ENCODE measurements around the gene NLRC5. TPM values are rescaled to one million over a fixed set of nuclear protein-coding genes. Genes with fewer than 3 reads are reported as not detected.

NLRC5 gene
- total RNA-seq, 4 donors from 2014 or later: 20.6 to 189 (median 43.2) TPM

DNA sequence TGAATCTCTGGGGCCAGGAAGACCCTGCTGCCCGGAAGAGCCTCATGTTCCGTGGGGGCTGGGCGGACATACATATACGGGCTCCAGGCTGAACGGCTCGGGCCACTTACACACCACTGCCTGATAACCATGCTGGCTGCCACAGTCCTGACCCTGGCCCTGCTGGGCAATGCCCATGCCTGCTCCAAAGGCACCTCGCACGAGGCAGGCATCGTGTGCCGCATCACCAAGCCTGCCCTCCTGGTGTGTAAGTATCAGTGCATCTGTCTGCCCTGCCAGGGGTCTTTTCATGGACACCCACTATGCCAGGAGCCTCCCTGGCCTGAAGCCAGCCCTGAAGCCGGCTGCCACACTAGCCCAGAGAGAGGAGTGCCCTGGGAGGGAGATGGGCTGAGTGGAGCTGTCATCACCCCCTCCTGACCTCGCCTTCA, 27.5 kb upstream of the NLRC5 start, which contains the start of gene CETP:
CETP (plus strand) TSS at position 100 of the 431 bp plus-strand sequence; CDS start at position 130, 30 bp downstream.
- no peak for TF ChIP-seq CTCF (IDR thresholded peaks at IDR 0.05)
- ATAC-seq (ENCODE audit: low FRiP score) (no peak), DNase-seq (ENCODE audit: low spot score) (no peak)

GRCh38 chr16:56964243-56965148, 24.9 kb upstream of the NLRC5 start:
- DNase-seq (ENCODE audit: low spot score) (peak; percentile 95), ATAC-seq (ENCODE audit: low FRiP score) (peak; percentile 33)
- peak in 2 of 3 donors; percentile 56 to 85 for TF ChIP-seq CTCF (IDR thresholded peaks at IDR 0.05)

DNA sequence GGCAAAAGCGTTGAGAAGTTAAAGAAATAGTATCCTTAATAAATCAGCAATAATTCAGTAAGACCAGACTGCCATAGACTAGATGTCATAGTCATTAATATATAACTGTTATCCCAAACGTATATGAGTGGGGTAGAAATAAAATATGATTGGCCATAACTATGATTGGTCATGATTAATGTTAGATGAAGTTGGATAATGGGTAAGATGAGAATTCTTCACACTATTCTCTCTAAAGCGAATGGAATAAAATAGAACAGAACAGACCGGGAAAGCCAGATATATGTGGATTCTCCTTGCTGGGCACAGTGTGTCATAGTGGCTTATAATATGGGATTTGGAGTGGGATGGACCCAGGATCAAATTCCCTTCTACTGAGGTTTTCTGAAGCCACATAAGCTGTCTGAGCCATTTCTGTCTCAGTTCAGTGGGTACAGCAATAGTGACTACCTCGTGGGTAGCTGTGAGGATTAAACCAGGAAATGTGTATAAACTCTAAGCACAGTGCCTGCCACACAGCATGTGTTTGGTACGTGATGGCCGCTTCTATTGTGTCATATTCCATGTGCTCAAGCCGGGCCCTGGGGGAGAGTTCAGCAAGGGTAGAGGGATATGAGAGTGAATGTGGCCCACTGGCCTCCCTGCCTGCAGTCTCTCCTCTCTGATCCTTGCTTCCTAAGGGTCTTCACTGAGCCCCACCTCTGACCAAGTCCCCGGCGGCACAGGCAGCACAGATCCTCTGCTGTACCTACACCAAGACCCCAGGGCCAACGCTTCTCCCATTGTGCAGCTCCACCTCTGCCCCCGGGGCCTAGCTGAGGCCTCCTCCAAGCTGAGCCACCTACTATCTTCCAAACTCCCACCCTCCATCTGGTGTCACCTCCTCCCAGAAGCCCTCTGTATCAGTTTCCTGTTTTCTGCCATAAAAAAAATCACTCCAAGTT, 23.9 kb upstream of the NLRC5 start:
- DNase-seq (ENCODE audit: low spot score) (no peak), ATAC-seq (ENCODE audit: low FRiP score) (no peak)
- TF ChIP-seq CTCF (IDR thresholded peaks at IDR 0.05): no peak

- no peak for DNase-seq (ENCODE audit: low spot score)
- no peak for ATAC-seq (ENCODE audit: low FRiP score)
- no peak for TF ChIP-seq CTCF (IDR thresholded peaks at IDR 0.05)
These were observed 23.3 kb upstream of the NLRC5 start for GRCh38 chr16:56966093-56966475.

- DNase-seq (ENCODE audit: low spot score) (no peak), ATAC-seq (ENCODE audit: low FRiP score) (no peak)
- no peak for TF ChIP-seq CTCF (IDR thresholded peaks at IDR 0.05)
These were observed 21.6 kb upstream of the NLRC5 start for GRCh38 chr16:56967733-56968132.

GRCh38 chr16:56969769-56970168, 19.6 kb upstream of the NLRC5 start:
- DNase-seq (ENCODE audit: low spot score): no peak
- ATAC-seq (ENCODE audit: low FRiP score): no peak
- TF ChIP-seq CTCF (IDR thresholded peaks at IDR 0.05): no peak

Data from omental fat pad (tissue), 4 donors.